Inflammatory macrophage treated with lipopolysaccharide for 1 hour (primary cell): ENCODE results near the gene CELF4.
A peak's percentile ranks its signal among the peaks of the same experiment; 100 is the strongest.

Source experiments
- DNase-seq, 2 donors: peaks; one replicate each; pipeline ENCODE4 v3.0.0-alpha.2; 2020 to 2022

The CELF4 gene

GRCh38 chr18:37307181-37307580 lies 258.4 kb downstream of the CELF4 start:
- no peak for DNase-seq

GRCh38 chr18:37306432-37306831 lies 259.2 kb downstream of the CELF4 start:
- DNase-seq: no peak

GRCh38 chr18:37305066-37305465 lies 260.5 kb downstream of the CELF4 start:
- DNase-seq: no peak

- no peak for DNase-seq
Observed at GRCh38 chr18:37304012-37304680, 261.5 kb downstream of the CELF4 start.

GRCh38 chr18:37303009-37303408 lies 262.6 kb downstream of the CELF4 start:
- no peak for DNase-seq

GRCh38 chr18:37302519-37302918 lies 263.1 kb downstream of the CELF4 start:
- no peak for DNase-seq

GRCh38 chr18:37299471-37300304 lies 265.9 kb downstream of the CELF4 start:
- peak; percentile 1 to 11 for DNase-seq

GRCh38 chr18:37298816-37299215 lies 266.8 kb downstream of the CELF4 start:
- DNase-seq: no peak

- no peak for DNase-seq
Observed at GRCh38 chr18:37297106-37297505, 268.5 kb downstream of the CELF4 start.

- DNase-seq: no peak
Observed at GRCh38 chr18:37294951-37295350, 270.6 kb downstream of the CELF4 start.

GRCh38 chr18:37293359-37293758 lies 272.2 kb downstream of the CELF4 start:
- no peak for DNase-seq

GRCh38 chr18:37289423-37289822 lies 276.2 kb downstream of the CELF4 start:
- no peak for DNase-seq

GRCh38 chr18:37287601-37288000 lies 278.0 kb downstream of the CELF4 start:
- no peak for DNase-seq

- no peak for DNase-seq
Observed at GRCh38 chr18:37286801-37287200, 278.8 kb downstream of the CELF4 start.

GRCh38 chr18:37285825-37286224 lies 279.8 kb downstream of the CELF4 start:
- DNase-seq: no peak

- no peak for DNase-seq
Observed at GRCh38 chr18:37284260-37284659, 281.3 kb downstream of the CELF4 start.

- no peak for DNase-seq
Observed at GRCh38 chr18:37282386-37283037, 283.1 kb downstream of the CELF4 start.

- DNase-seq: no peak
Observed at GRCh38 chr18:37280701-37281393, 284.8 kb downstream of the CELF4 start.

GRCh38 chr18:37277804-37278203 lies 287.8 kb downstream of the CELF4 start:
- DNase-seq: no peak

- DNase-seq: no peak
Observed at GRCh38 chr18:37276111-37276890, 289.3 kb downstream of the CELF4 start.

- DNase-seq: no peak
Observed at GRCh38 chr18:37275237-37275741, 290.3 kb downstream of the CELF4 start.
